ENCODE results near the gene CLN6.
"Not testable (repeated sequence)": the region's sequence is repeated elsewhere in the genome, so short reads cannot be mapped to it uniquely, and the experiment has no call there.

Gene CLN6

GRCh38 chr15:68186671-68187397, 42.7 kb downstream of the CLN6 start:
- no peak for DNase-seq
- TF ChIP-seq POLR2A (IDR thresholded peaks at IDR 0.05; ENCODE audit: low read length) (no peak), GATA1 (IDR thresholded peaks at IDR 0.05; ENCODE audit: low read depth, low read length) (no peak)

DNA sequence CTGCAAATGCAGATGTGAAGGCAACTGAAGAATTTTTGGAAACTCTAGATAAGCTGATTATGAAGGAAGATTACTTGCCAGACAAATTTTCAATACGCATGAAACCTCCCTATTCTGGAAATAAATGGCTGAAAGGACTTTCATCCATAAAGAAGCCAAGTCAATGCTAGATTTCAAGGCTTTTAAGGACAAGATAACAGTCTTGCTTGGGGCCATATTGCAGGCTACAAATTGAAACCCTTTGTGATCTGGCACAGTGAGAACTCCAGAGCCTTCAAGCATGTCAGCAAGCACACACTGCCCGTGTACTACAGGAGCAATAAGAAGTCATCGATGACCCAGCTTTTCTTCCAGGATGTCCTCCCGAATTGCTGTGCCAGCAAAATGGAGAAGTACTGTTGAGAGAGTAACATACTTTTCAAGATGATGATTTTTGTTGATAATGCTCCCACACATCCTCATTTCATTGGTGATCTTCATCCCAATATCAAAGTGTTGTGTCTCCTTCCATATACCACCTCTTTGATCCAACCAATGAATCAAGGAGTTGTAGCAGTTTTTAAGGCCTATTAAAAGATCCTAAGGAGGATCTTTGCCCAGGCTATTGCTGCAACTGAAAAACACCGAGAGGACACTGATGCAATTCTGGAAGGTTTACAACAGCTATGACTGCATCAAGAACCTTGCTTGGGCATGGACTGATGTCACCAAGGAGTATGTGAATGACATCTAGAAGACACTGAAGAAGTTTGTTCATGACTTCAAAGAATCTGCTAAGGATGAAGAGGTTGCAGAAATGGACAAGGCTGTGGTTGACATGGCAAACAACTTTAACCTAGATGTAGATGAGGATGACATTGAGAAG, 44.7 kb downstream of the CLN6 start:
- no peak for DNase-seq
- no peak for TF ChIP-seq POLR2A (IDR thresholded peaks at IDR 0.05; ENCODE audit: low read length)
- TF ChIP-seq GATA1 (IDR thresholded peaks at IDR 0.05; ENCODE audit: low read depth, low read length) = no peak

DNA sequence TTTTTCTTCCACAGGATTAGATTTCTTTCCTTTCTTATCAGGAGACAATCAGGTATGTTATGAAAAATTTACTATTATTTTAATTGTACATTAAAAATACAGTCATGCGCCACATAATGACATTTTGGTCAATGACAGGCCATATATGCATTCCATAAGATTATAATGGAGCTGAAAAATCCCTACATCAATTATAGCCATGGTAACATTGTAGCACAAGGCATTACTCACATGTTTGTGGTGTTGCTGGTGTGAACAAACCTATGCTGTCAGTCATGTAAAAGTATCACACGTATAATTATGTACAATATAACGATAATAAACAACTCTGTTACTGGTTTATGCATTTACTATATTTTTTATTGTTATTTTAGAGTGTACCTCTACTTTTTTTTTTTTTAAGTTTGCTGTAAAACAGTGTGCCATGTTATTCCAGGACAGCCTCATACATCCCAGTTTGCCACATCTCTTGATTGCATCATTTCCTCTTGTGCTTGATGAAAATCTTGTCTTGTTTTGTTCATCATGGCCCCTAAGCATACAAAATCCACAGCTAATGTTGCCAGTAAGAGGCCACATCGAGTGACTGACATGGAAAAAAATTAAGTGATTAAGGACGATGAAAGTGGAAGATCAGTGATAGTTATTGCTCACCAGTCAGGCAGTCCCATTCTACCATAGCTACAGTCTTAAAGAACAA, 45.8 kb downstream of the CLN6 start:
- TF ChIP-seq POLR2A (IDR thresholded peaks at IDR 0.05; ENCODE audit: low read length) (no peak), GATA1 (IDR thresholded peaks at IDR 0.05; ENCODE audit: low read depth, low read length) (no peak)
- DNase-seq = no peak

DNA sequence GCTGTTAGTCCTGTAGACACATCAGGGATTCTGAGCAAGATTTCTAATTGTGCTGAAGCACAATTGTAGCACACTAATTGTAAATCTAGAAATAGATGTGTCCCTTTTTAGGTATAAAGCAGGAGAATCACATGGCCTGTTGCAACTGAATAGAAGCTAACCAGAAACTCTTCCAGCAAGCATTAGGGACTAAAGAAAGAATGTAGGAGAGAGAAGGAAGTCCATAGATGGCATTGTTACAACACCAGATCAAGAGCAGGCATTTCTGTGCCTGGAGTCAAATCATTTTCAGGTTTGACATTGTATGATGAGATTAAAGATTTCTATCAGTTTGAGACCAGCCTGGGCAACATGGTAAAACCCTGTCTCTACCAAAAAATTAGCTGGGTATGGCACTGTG, 51.8 kb downstream of the CLN6 start:
- TF ChIP-seq POLR2A (IDR thresholded peaks at IDR 0.05; ENCODE audit: low read length) = no peak
- TF ChIP-seq GATA1 (IDR thresholded peaks at IDR 0.05; ENCODE audit: low read depth, low read length) = no peak
- no peak for DNase-seq

GRCh38 chr15:68176601-68177000, 52.9 kb downstream of the CLN6 start:
- TF ChIP-seq GATA1 (IDR thresholded peaks at IDR 0.05; ENCODE audit: low read depth, low read length) (no peak), POLR2A (IDR thresholded peaks at IDR 0.05; ENCODE audit: low read length) (no peak)
- DNase-seq = no peak

DNA sequence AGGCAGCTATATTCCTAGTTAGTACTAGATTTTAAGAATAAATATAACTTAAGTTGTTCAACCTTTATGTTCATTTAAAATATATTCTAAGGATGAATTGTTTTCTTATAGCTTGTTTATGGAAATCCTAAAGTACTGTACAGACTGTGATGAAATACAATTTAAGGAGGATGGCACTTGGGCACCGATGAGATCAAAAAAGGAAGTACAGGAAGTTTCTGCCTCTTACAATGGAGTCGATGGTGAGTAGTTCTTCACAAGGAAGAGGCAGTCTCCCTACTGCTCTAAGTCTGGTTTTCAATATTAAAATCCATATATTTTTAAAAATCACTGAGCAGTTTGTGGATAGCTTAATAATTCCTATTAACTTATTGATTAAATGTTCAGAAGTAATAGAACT, 54.0 kb downstream of the CLN6 start:
- TF ChIP-seq POLR2A (IDR thresholded peaks at IDR 0.05; ENCODE audit: low read length) = no peak
- no peak for TF ChIP-seq GATA1 (IDR thresholded peaks at IDR 0.05; ENCODE audit: low read depth, low read length)
- no peak for DNase-seq

- TF ChIP-seq GATA1 (IDR thresholded peaks at IDR 0.05; ENCODE audit: low read depth, low read length) = no peak
- no peak for TF ChIP-seq POLR2A (IDR thresholded peaks at IDR 0.05; ENCODE audit: low read length)
- DNase-seq = no peak
Observed at GRCh38 chr15:68173119-68173518, 56.4 kb downstream of the CLN6 start.

- not testable (repeated sequence) for DNase-seq
Observed at GRCh38 chr15:68172037-68172436, 57.5 kb downstream of the CLN6 start.

DNA sequence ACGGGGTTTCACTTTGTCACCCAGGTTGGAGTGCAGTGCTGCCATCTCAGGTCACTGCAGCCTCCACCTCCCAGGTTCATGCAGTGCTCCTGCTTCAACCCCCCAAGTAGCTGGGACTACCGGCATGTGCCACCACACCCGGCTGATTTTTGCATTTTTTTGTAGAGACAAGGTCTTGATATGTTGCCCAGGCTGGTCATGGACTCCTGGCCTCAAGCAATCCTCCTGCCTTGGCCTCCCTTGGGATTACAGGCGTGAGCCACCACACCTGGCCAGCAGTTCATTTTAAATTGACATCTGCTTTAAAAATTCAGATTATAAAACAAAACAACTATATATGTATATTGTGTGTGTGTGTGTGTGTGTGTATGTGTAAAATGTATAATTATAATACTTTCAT, 62.7 kb downstream of the CLN6 start:
- TF ChIP-seq GATA1 (IDR thresholded peaks at IDR 0.05; ENCODE audit: low read depth, low read length) = no peak
- no peak for TF ChIP-seq POLR2A (IDR thresholded peaks at IDR 0.05; ENCODE audit: low read length)
- no peak for DNase-seq

- TF ChIP-seq POLR2A (IDR thresholded peaks at IDR 0.05; ENCODE audit: low read length) = no peak
- TF ChIP-seq GATA1 (IDR thresholded peaks at IDR 0.05; ENCODE audit: low read depth, low read length) = no peak
- DNase-seq = no peak
Observed at GRCh38 chr15:68163191-68163590, 66.3 kb downstream of the CLN6 start.

DNA sequence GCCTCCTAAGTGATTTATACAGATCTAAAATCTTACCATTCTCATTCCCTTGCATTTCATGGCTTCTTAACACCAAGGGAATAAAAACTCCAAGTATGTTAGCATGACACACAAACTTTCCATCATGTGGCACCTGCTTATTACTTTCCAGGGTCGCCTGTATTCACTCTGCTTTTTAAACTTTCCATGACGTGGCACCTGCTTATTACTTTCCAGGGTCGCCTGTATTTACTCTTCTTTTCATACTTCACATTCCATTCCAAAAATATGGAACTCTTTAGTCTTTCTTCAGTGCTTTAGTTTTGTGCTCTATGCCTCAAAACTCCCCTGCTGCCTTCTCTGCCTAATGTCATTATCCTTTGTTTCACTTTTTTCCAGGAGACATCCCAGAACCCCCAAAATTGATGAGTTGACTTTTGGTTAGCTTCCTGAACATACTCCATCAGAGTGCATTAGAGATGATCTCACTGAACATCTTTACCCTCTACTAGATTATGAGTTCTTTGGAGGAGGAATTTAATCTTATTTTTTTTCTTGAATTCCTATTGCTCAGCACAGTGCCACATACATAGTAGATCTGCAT, 71.4 kb downstream of the CLN6 start:
- no peak for DNase-seq
- no peak for TF ChIP-seq GATA1 (IDR thresholded peaks at IDR 0.05; ENCODE audit: low read depth, low read length)
- no peak for TF ChIP-seq POLR2A (IDR thresholded peaks at IDR 0.05; ENCODE audit: low read length)

GRCh38 chr15:68157074-68157473, 72.5 kb downstream of the CLN6 start:
- DNase-seq = no peak
- TF ChIP-seq GATA1 (IDR thresholded peaks at IDR 0.05; ENCODE audit: low read depth, low read length) (no peak), POLR2A (IDR thresholded peaks at IDR 0.05; ENCODE audit: low read length) (no peak)

Data from erythroblast (primary cell).